Endometrial microvascular endothelial cells (primary cell): Measurements from ENCODE around the gene RALY. TPM values are rescaled to one million over a fixed set of nuclear protein-coding genes. Genes with fewer than 3 reads are reported as not detected.

ENCODE experiments used
- in situ Hi-C: cut with HindIII; loops from 2 replicates; pipeline ENCODE4 v1.10.0; 2017; ENCODE audit warnings: low sequenced_read_pairs, low pct_unique_long_range_greater_than_20kb; ENCODE audit errors: inconsistent ontology term
- total RNA-seq: library from RNA; depleted of rRNA; stranded (reverse); fragments of >200 nt; gene quantifications from one replicate; pipeline ENCODE4 v1.2.3, GENCODE V29; 2015; ENCODE audit errors: inconsistent ontology term

The RALY gene
- 145 TPM for total RNA-seq

DNA sequence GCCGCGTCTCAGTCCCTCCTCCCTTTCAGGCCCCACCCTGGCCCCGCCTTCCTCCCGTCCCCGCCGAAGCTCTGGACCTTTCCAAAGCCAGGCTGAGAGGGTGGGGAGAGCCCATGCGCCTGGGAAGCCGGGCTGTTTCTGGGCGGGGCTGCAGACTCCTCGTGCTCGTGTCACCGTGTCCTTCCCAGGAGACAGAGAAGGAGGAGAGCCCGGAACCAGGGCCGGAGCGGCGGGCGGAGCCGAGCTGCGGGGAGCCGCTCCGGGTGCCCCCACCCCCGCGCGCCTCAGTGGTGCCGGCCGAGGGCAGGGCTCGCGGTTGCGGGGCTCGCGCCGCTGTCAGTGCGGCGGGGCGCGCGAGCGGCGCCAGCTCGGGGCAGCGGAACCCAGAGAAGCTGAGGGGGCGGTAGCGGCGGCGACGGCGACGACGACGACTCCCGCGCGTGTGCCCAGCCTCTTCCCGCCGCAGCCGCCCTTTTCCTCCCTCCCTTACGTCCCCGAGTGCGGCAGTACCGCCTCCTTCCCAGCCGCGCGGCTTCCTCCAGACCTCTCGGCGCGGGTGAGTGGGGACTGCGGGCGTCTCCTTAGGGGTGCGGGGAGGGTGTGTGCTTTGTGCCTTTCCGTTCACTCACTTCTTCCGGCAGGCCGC, at the start of gene RALY:
RALY (plus strand) TSS at position 336 of the 646 bp plus-strand sequence. CDS start 78,164 bp downstream, outside the sequence.
- in situ Hi-C loops, result no loop called here

DNA sequence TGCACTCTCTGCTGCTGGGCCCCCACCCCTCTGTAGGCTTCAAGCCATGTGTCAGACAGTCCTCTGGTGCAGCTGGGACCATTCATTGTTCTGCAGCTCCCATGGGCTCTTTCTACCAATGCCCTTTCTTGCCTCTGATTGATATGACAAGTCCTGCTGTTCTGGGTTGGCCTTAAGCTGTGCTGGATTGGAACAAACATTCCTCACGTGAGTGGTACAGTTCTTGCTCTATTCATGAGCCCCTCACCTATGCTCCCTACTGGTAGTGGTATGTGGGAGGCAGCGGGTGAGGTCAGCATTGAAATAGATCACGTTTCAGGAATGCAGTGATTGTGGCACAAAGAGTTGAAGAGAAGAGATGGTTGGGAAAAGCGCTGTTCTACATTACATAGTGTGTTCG, 48.8 kb upstream of the RALY start:
- in situ Hi-C loops, result no loop called here

DNA sequence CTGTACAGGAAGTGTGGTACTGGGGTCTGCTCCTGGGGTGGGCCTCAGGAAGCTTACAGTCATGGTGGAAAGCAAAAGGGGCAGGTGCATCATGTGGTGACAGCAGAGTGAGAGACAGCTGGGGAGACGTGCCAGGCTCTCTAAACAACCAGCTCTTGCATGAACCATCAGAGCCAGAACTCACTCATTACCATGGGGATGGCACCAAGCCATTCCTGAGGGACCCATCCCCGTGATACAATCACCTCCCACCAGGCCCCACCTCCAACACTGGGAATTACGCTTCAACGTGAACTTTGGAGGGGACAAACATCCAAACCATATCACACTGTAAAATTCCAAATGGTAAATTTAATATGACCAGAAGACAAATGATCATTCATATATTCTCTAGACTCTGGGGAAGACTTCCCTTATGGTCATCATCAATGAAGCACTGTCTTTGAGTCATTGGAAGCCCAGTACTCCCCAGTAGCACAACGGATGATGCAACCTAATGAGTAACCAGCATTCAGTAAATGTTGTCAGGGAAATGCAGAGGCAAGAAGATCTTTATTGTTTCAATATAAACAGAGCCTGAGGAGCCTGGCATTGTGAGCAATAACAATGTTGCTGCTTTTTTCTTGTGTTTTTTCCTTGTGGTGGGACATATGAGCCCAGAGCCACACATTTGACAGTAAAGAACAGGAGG, 48.2 kb upstream of the RALY start:
- in situ Hi-C loops, result no loop called here

DNA sequence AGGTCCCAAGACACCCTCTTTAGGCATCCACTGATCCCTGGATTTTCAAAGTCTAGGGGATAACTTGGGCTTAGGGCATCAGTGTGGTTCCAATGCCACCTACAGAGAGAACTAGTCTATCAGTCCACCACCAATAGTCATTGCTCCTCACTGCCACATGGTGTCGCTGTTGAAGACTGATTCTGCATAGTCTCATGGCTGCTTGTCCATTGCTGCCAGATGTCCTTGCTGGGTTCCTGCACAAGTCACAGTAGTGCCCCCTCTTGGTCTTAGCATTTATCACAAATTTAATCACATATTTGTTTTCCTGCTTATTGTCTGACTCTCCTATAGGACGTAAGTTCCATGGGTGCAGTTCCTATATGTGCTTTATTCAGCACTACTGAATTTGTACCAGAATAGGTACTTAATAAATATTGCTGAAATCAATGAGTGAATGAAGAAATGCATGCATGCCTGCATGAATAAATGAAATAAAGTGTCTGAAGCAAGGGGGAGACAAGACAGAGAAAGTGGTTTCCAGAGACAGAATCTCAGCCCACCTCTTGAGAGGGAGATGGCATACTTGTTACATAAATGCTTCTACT, 45.9 kb upstream of the RALY start:
- in situ Hi-C loops, result no loop called here

DNA sequence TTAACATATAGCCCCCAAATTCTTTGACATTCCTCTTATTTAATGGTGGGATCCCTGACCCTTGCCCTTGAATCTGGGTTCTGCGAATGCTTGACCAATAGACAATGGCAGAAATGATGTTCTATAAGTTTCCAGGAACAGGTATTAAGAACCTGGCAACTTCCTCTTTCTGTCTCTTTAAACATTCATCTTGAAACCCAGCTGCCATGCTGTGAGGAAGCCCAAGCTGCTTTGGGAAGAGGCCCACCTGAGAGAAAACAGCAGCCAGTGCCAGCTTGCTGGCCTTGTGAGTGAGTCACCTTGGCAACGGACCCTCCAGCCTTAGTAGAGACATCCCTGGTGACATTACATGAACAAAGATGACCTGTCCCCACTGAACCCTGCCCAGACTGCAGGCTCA, 45.2 kb upstream of the RALY start:
- in situ Hi-C loops, result no loop called here

DNA sequence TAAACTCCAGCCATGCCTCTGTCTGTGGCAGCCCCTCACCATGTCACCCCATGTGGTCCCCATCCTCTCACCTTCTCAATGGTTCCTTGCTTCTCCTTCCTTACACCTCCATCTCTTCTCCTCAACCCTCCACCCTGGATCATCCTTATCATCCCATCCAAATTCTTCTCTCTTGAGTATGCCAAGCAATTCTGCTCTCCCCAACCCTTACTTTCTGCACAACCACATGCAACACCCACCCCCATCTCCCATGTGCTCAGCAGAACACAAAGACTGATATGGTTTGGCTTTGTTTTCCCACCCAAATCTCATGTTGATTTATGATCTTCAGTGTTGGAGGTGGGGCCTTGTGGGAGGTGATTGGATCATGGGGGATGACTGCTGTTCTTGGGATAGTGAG, 42.5 kb upstream of the RALY start:
- in situ Hi-C loops, result no loop called here

DNA sequence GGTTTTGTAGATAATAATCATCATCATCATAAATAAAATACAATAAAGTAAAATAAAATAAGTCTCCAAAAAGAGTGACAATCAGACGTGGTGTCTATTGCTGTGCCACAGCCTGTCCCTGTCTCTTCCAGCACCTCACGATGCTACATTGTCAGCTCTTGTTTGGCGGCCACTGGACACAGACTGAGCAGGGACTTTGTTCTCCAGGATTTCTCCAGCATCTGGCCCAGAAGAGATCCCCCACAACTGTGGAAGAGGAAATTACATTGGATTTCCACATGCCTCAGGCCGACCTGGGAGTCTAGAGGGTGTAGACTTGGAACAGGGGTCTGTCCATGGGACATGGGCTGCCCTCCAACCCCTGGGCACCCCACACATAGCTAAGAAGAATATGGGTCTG, 39.2 kb upstream of the RALY start:
- in situ Hi-C loops, result no loop called here

DNA sequence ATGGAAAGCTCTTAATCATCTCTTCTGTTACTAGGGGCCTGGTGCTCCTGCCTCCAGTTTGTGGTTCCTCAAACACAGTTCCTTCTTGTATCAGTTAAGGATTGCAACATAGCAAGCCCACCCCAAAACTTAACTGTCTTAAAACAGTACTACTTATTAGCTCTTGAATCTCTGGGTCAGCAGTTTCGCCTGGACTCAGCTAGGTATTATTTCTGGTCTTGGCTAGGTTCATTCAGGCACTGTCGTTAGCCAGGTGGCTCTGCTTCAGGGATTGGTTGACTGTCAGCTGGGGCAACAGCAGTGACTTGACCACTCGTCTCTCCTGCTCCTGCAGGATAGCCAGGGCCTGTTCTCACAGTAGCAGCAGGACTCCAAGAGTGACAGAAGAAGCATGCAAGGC, 30.0 kb upstream of the RALY start:
- in situ Hi-C loops, result no loop called here

DNA sequence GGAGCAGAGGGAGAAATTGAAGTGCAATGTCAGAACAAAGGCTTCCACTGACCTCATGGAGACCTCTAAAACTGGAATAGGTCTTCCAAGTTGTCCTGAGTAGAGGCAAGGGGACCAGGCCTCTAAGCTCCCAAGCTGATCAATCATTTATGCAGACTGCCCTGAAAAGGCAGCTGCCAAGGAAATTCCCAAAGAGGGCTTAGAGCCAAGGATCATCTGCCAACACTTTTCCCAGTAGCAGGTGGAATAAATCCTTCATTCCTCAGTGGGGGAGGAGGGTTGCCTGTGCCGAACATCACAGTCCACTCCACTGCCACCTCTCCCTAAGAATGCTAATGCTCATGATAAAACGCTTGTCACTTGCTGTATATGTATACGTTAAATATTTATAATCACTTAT, 29.3 kb upstream of the RALY start:
- in situ Hi-C loops, result no loop called here

DNA sequence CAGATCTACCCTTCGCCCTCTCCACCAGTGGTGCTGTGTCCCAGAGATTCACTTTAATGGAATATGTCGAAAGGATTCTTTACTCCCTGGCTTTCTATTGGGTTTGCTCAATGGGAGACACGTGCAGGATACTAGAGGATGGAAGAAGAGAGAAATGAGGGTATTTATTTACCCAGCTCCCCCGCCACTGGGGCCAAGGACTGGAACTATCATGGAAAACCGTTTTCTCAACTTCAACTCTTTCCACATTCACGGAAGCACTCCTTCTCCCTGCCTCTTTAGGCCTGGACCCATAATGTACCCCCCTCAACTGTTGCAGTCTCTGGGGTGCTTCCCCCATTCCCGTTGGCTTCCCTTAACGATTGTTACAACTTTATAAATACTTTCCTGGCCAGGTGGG, 26.6 kb upstream of the RALY start:
- in situ Hi-C loops, result no loop called here

DNA sequence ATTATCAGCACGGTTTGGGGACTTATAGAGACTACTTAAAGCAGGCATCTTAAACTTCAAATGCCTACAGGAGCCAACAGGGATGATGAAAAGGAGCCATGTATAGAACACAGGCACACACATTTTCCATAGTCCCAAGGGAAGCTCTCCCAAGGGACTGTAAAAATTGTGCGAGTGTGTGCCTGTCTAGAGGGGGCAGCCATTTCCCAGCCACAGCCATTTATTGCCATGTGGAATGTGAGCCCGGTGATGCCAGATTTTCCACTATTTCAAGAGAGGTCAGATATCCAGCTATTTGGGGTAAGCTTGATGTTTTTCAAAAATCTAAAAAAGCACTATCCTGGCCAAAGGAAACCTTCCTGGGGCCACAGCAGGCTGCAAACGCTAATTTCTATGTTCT, 24.1 kb upstream of the RALY start:
- in situ Hi-C loops, result no loop called here

DNA sequence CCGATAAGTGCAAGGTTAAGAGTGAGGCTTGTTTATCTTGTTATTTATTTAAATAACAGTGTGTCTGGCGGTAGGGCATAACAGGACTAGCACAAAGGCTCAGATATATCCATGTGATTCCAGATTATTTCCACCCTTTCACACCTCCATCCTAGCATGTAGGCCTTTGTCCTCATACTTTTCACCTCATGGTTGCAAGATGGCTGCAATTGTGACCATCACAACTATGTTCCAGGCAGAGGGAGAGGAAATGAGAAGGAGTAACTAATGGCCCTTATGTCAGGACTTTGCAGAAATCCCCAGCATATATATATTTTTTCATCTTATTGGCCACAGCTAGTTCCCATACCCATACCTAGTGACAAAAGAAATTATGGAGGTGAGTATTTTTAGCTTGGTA, 23.5 kb upstream of the RALY start:
- in situ Hi-C loops, result no loop called here

DNA sequence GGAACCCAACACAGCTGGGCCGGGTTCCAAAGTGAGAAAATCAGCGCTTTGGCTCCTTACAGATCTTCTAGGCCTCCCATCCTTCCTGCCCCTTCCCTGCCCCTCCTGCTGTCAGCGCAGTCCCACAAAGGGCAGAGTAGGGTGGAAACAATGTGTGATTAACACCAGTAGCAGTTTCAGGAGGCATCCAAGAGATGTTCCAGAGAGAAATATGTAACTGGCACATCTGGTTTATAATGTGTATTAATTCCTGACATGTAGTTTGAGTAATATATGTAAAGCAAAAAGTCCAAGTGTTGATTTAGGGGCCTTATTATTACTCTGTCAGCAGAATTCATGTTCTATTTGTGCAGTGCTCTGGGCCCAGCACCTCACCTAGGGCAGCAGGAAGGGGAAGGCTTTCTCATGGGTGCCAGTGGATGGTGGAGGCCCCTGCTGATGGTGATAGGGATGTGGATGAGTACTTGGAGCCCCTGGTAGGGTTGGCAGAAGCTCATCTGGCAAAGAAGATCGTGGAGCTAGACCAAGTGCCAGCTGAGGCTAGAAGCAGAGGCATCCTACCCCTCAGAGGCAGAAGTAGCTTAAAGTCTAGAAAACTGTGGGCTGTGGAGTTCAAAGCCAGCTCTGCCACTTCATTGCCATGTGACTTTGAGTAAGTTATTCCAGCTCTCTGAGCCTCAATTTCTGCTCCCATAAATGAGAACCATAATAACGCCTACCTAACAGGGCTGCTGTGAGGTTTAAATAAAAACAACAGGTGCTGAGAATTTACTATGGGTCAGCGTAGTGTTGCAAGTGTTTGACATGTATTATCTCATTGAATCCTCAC, 22.4 kb upstream of the RALY start:
- in situ Hi-C loops, result no loop called here

DNA sequence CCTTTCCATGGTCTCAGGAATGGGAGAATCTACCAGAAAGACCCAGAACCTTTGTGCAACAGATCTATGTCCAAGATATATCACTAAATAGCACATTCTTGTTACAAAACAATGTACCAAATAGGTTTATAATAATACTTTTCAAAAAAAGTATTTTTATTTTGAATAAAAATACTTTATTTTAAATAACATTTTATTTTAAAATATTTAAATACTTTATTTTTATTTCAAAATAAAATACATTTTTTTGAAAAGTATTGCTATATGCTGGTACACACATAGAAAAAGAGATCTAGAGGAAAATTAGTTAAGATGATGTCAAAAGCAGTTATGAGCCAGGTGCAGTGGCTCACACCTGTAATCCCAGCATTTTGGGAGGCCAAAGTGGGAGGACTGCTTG, 16.8 kb upstream of the RALY start:
- in situ Hi-C loops, result no loop called here

DNA sequence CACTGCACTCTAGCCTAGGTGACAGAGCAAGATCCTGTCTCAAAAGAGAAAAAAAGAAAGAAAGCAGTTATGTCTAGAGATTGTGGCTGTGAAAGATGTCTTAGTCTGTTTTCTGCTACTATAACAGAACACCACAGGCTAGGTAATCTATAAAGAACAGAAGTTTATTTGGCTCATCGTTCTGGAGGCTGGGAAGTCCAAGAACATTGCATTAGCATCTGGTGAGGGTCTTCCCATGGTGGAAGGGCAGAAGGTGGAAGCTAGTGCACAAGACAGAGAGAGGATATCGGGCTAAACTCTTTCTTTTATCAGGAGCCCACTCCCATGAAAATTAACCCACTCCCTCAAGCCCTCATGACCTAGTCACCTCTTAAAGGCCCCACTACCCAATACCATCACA, 16.2 kb upstream of the RALY start:
- in situ Hi-C loops, result no loop called here

DNA sequence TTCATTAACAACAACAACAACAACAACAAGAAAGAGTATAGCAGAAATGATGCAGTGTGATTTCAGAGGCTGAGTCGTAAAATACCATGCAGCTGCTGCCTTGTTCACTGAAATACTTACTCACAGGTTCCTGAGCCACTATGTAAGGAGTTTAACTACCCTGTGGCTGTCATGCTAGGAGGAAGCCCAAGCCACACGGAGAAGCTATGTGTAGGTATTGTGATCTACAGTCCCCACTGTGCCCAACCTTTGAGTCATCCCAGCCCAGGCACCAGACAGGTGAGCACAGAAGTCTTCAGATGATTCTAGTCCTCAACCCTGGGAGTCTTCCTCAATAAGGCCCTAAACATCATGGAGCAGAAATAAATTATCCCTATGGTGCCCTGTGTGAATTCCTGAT, 14.6 kb upstream of the RALY start:
- in situ Hi-C loops, result no loop called here

DNA sequence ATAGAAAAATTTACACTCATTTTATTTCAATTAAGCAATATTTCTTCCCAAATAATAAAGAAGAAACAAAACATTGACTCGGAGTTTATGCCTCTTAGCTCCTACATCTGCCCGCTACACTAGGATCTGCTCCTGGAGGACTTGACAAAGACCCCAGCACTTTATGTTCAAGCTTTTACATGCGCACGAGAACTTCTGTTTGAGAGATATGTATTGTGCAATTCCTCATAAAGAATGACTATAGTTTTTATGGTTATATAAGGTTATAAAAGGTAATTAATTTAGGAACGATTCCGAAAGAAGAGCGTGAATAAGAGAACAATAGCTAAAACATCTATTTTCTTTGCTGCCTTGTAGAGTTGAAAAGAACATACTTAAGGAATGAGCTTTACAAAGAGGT, 12.4 kb upstream of the RALY start:
- in situ Hi-C loops, result no loop called here

DNA sequence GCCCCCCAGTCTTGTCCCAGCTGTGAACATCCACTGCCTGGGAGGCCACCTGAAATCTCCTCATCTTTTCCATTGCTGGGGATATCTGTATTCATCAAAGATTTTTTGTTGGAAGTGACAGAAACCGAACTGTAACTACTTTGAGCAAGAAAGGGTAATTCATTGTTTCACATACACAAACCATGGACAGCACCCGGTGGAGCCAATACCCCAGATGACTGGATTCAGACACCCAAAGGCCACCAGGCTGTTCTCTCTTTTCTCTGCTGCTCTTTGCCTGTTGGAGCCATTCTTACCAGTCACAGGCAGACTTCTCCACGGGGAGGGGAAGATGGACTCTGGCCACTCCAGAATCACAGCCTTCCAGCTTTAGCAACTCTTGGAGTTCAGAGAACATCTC, 11.7 kb upstream of the RALY start:
- in situ Hi-C loops, result no loop called here

DNA sequence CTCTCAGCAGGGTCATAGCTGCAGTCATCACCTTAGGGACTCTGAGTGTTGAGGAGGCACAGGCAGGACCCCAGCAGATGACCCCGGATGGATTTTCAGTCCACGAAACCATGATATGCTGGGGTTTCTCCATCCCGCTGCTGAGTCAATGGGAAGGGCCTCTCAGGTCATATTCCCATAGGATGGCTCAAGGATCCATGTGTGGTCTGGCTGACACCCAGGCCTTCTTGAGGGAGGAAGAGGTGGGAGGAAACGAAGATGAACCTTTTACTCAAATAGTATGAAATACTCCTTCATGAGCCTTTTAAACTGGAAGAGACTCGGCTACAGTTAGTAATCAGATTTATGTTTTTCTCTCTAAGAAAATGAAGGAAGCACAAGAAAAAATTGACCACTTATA, 10.3 kb upstream of the RALY start:
- in situ Hi-C loops, result no loop called here
